Measurements from ENCODE around the gene COL26A1.

COL26A1 gene

DNA sequence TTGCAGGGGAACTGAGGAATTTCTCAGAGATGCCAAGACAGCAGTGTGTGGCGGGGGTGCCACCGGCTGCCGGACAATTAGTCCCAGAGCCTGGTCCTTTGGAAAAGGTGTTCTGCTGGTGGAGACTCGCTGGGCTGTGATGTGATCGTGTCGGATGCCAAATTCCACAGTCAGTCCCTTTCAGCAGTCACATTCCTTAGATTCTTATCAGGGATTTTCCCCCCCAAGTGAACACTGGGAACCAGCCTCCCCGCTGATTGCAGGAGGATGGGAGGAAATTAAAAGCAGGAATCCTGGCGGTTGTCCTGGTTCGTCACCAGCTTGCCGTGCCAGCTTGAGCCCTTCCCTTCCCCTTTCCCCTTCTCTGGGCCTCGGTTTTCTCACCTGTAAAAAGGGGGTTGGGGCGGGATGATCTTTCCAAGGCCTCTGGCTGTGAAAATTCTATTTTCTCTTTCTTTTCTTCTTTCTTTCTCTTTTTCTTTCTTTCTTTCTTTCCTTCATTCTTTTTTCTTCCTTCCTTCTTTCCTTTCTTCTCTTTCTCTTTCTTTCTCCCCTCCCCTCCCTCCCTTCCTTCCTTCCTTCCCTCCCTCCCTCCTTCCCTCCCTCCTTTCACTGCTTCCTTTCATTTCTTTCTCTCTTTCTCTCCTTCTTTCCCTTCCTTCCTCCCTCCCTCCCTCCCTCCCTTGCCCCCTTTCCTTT lies 39.6 kb downstream of the COL26A1 start:
- H3K27me3 ChIP-seq (ENCODE audit: control insufficient read depth, insufficient read depth, low read length), result no peaks in the 10 kb centered on the region
- peak overlapping the region; percentile 96 for H3K27ac ChIP-seq (ENCODE audit: low read depth, low read length)
- H3K9me3 ChIP-seq (ENCODE audit: control insufficient read depth, insufficient read depth, low read length), result no peaks in the 10 kb centered on the region
- peaks cover 20% of the 10 kb centered on the region for H3K4me1 ChIP-seq (ENCODE audit: control insufficient read depth, insufficient read depth, low read length)
- H3K9ac ChIP-seq (ENCODE audit: low read depth, low read length), result peak overlapping the region; percentile 37; the same call in 1 of the 2 replicates
- no peaks in the 10 kb centered on the region for H3K36me3 ChIP-seq (ENCODE audit: control insufficient read depth, insufficient read depth, low read length)
- peak overlapping the region; percentile 1; the same call in 1 of the 2 replicates for H3K4me3 ChIP-seq (ENCODE audit: low read depth, low read length)

DNA sequence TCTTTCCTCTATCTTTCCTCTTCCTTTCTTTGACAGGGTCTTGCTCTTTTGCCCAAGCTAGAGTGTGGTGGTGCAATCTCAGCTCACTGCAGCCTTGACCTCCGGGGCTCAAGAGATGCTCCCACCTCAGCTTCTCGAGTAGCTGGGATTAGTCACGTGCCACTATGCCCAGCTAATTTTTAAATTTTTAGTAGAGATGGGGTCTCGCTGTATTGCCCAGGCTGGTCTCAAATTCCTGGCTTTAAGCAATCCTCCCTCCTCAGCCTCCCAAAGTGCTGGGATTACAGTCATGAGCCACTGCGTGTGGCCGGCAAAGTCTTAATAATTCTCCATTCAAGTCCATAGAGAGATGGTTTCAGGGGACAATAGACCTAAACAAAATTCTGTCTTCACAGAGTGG lies 40.2 kb downstream of the COL26A1 start:
- Histone ChIP-seq H3K27me3 (ENCODE audit: control insufficient read depth, insufficient read depth, low read length) (no peaks in the 10 kb centered on the region), H3K4me3 (ENCODE audit: low read depth, low read length) (no peak overlapping the region), H3K9me3 (ENCODE audit: control insufficient read depth, insufficient read depth, low read length) (no peaks in the 10 kb centered on the region), H3K27ac (ENCODE audit: low read depth, low read length) (peak overlapping the region; percentile 96), H3K36me3 (ENCODE audit: control insufficient read depth, insufficient read depth, low read length) (no peaks in the 10 kb centered on the region), H3K9ac (ENCODE audit: low read depth, low read length) (no peak overlapping the region), H3K4me1 (ENCODE audit: control insufficient read depth, insufficient read depth, low read length) (peaks cover 20% of the 10 kb centered on the region)

DNA sequence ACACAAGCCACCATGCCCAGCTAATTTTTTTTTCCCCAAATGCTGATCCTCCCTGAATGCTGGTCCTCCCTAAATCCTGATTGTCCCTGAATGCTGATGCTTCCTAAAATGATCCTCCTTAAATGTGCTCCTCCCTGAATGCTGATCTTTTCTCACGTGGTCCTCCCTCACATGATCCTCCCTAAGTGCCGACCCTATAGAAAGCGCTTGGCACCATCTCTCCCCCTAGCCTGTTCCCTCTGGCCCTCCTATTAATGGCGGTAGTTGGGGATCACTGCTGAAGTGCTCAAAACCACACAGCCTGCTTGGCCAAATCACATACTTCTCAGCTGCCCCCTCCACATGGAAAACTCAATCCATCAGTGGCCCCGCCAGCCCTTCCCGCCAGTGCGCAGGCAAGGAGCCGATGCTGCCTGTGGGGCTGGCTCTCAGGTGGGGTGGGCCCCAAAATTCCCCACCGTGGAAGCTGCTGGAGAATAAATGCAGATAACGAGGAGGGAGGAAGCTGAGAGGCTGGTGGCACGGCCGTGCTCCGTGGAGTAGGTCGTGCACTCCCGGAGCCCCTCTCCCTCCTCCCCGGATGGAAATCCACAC lies 42.9 kb downstream of the COL26A1 start:
- no peaks in the 10 kb centered on the region for H3K36me3 ChIP-seq (ENCODE audit: control insufficient read depth, insufficient read depth, low read length)
- no peak overlapping the region for H3K9ac ChIP-seq (ENCODE audit: low read depth, low read length)
- H3K27me3 ChIP-seq (ENCODE audit: control insufficient read depth, insufficient read depth, low read length), result no peaks in the 10 kb centered on the region
- H3K4me1 ChIP-seq (ENCODE audit: control insufficient read depth, insufficient read depth, low read length), result peaks cover 20% of the 10 kb centered on the region
- no peak overlapping the region for H3K27ac ChIP-seq (ENCODE audit: low read depth, low read length)
- 0 out of 2 replicates have a peak, but pooled peaks cover 7% of the 10 kb centered on the region for H3K9me3 ChIP-seq (ENCODE audit: control insufficient read depth, insufficient read depth, low read length)
- H3K4me3 ChIP-seq (ENCODE audit: low read depth, low read length), result no peak overlapping the region

- H3K4me1 ChIP-seq (ENCODE audit: control insufficient read depth, insufficient read depth, low read length), result peaks cover 9% of the 10 kb centered on the region; the same call in 1 of the 2 replicates
- no peak overlapping the region for H3K4me3 ChIP-seq (ENCODE audit: low read depth, low read length)
- H3K27ac ChIP-seq (ENCODE audit: low read depth, low read length), result no peak overlapping the region
- no peak overlapping the region for H3K9ac ChIP-seq (ENCODE audit: low read depth, low read length)
- 0 out of 2 replicates have a peak, but pooled peaks cover 7% of the 10 kb centered on the region for H3K9me3 ChIP-seq (ENCODE audit: control insufficient read depth, insufficient read depth, low read length)
- H3K36me3 ChIP-seq (ENCODE audit: control insufficient read depth, insufficient read depth, low read length), result no peaks in the 10 kb centered on the region
- H3K27me3 ChIP-seq (ENCODE audit: control insufficient read depth, insufficient read depth, low read length), result no peaks in the 10 kb centered on the region
Observed at GRCh38 chr7:101410743-101411507, 48.2 kb downstream of the COL26A1 start.

DNA sequence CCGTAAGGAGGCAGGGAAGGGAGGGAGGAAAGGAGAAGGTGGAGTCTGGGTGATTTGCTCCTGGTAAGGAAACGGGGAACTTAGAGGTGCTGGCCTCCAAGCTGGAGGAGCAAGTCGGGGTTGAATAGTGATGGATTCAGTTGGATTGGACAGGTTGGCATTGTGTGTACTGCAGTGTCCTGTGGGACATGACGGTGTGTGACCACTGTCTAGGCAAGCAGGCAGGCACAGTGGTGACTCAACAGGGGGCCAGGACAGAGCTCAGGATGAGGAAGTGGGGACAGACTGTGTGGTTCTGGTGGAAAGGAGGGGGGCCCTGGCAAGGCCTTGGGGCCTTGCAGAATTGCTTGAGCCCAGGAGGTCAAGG lies 48.8 kb downstream of the COL26A1 start:
- Histone ChIP-seq H3K27ac (ENCODE audit: low read depth, low read length) (no peak overlapping the region), H3K4me1 (ENCODE audit: control insufficient read depth, insufficient read depth, low read length) (peaks cover 9% of the 10 kb centered on the region; the same call in 1 of the 2 replicates), H3K9me3 (ENCODE audit: control insufficient read depth, insufficient read depth, low read length) (0 out of 2 replicates have a peak, but pooled peaks cover 7% of the 10 kb centered on the region), H3K4me3 (ENCODE audit: low read depth, low read length) (no peak overlapping the region), H3K9ac (ENCODE audit: low read depth, low read length) (no peak overlapping the region), H3K27me3 (ENCODE audit: control insufficient read depth, insufficient read depth, low read length) (no peaks in the 10 kb centered on the region), H3K36me3 (ENCODE audit: control insufficient read depth, insufficient read depth, low read length) (no peaks in the 10 kb centered on the region)

DNA sequence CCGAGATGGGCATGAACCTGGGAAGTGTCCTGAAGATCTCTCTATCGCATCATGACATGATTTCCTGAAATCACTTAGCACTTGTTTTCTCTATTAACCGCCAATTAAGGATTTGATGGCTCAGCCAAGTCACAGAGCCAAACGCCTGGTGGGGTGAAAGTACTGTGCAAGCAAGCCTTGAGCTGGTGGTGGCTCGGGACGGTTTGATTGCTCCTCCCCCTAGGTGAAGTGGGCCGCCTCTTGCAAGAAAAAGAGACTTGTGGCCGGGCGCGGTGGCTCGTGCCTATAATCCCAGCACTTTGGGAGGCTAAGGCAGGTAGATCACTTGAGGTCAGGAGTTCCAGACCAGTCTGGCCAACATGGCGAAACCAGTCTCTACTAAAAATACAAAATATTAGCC lies 50.3 kb downstream of the COL26A1 start:
- Histone ChIP-seq H3K27ac (ENCODE audit: low read depth, low read length) (no peak overlapping the region), H3K9me3 (ENCODE audit: control insufficient read depth, insufficient read depth, low read length) (0 out of 2 replicates have a peak, but pooled peaks cover 7% of the 10 kb centered on the region), H3K9ac (ENCODE audit: low read depth, low read length) (no peak overlapping the region), H3K27me3 (ENCODE audit: control insufficient read depth, insufficient read depth, low read length) (no peaks in the 10 kb centered on the region), H3K36me3 (ENCODE audit: control insufficient read depth, insufficient read depth, low read length) (no peaks in the 10 kb centered on the region), H3K4me3 (ENCODE audit: low read depth, low read length) (no peak overlapping the region), H3K4me1 (ENCODE audit: control insufficient read depth, insufficient read depth, low read length) (peaks cover 9% of the 10 kb centered on the region; the same call in 1 of the 2 replicates)

DNA sequence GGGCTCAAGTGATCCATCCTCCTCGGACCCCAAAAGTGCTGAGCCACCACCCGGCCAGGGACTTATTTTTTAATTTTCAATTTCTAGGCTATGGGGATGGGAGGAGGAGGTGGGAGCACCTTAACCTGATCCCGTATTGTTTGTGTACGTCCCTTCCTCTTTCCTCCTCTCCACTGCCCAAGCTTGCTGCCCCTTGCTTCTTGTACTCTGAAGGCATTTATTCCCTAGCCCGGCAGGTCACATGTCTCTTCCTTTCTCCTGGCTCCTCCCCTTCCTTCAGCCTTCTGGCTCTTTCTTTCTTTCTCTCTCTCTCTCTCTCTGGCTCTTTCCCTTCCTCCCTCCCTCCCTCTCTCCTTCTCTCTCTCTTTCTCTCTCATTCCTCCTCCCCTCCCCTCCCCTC lies 56.0 kb downstream of the COL26A1 start:
- Histone ChIP-seq H3K4me3 (ENCODE audit: low read depth, low read length) (no peak overlapping the region), H3K9ac (ENCODE audit: low read depth, low read length) (no peak overlapping the region), H3K9me3 (ENCODE audit: control insufficient read depth, insufficient read depth, low read length) (no peaks in the 10 kb centered on the region), H3K36me3 (ENCODE audit: control insufficient read depth, insufficient read depth, low read length) (0 out of 2 replicates have a peak, but pooled peaks cover 6% of the 10 kb centered on the region), H3K27me3 (ENCODE audit: control insufficient read depth, insufficient read depth, low read length) (no peaks in the 10 kb centered on the region), H3K27ac (ENCODE audit: low read depth, low read length) (no peak overlapping the region), H3K4me1 (ENCODE audit: control insufficient read depth, insufficient read depth, low read length) (0 out of 2 replicates have a peak, but pooled peaks cover 2% of the 10 kb centered on the region)

DNA sequence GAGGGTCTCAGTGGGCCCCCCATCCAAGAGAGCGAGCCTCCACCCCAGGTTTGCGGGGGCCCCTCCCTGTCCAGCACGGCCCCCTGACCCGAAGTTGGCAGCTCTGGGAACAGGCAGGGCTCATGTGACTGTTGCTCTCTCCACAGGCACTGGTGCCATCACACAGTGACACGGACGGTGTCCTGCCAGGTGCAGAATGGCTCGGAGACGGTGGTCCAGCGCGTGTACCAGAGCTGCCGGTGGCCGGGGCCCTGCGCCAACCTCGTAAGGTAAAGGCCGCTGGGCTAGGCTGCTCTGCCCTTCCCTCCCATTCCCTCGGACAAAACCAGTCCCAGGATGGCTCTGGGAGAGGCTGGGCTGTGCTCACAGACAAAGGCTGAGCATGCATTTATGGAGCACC lies 57.2 kb downstream of the COL26A1 start:
- Histone ChIP-seq H3K4me1 (ENCODE audit: control insufficient read depth, insufficient read depth, low read length) (0 out of 2 replicates have a peak, but pooled peaks cover 2% of the 10 kb centered on the region), H3K4me3 (ENCODE audit: low read depth, low read length) (no peak overlapping the region), H3K27ac (ENCODE audit: low read depth, low read length) (no peak overlapping the region), H3K36me3 (ENCODE audit: control insufficient read depth, insufficient read depth, low read length) (0 out of 2 replicates have a peak, but pooled peaks cover 6% of the 10 kb centered on the region), H3K9me3 (ENCODE audit: control insufficient read depth, insufficient read depth, low read length) (no peaks in the 10 kb centered on the region), H3K9ac (ENCODE audit: low read depth, low read length) (no peak overlapping the region), H3K27me3 (ENCODE audit: control insufficient read depth, insufficient read depth, low read length) (no peaks in the 10 kb centered on the region)

DNA sequence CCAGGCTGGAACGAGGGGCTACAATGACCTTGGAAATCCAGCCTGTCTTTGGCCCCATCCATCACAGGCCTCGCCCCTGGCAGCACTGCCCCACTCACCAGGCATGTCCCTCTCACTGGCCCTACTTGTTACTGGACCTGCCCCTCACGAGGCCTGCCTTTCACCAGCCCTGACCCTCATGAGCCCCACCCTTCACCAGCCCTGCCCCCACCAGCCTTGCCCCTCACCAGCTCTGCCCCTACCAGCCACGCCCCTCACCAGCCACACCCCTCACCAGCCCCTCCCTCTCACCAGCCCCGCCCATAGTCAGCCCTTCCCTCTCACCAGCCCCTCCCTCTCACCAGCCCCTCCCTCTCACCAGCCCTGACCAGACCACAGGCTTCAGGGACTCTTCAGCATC lies 57.8 kb downstream of the COL26A1 start:
- H3K9me3 ChIP-seq (ENCODE audit: control insufficient read depth, insufficient read depth, low read length), result no peaks in the 10 kb centered on the region
- H3K4me1 ChIP-seq (ENCODE audit: control insufficient read depth, insufficient read depth, low read length), result 0 out of 2 replicates have a peak, but pooled peaks cover 2% of the 10 kb centered on the region
- H3K27me3 ChIP-seq (ENCODE audit: control insufficient read depth, insufficient read depth, low read length), result no peaks in the 10 kb centered on the region
- no peak overlapping the region for H3K27ac ChIP-seq (ENCODE audit: low read depth, low read length)
- H3K4me3 ChIP-seq (ENCODE audit: low read depth, low read length), result no peak overlapping the region
- 0 out of 2 replicates have a peak, but pooled peaks cover 6% of the 10 kb centered on the region for H3K36me3 ChIP-seq (ENCODE audit: control insufficient read depth, insufficient read depth, low read length)
- no peak overlapping the region for H3K9ac ChIP-seq (ENCODE audit: low read depth, low read length)

DNA sequence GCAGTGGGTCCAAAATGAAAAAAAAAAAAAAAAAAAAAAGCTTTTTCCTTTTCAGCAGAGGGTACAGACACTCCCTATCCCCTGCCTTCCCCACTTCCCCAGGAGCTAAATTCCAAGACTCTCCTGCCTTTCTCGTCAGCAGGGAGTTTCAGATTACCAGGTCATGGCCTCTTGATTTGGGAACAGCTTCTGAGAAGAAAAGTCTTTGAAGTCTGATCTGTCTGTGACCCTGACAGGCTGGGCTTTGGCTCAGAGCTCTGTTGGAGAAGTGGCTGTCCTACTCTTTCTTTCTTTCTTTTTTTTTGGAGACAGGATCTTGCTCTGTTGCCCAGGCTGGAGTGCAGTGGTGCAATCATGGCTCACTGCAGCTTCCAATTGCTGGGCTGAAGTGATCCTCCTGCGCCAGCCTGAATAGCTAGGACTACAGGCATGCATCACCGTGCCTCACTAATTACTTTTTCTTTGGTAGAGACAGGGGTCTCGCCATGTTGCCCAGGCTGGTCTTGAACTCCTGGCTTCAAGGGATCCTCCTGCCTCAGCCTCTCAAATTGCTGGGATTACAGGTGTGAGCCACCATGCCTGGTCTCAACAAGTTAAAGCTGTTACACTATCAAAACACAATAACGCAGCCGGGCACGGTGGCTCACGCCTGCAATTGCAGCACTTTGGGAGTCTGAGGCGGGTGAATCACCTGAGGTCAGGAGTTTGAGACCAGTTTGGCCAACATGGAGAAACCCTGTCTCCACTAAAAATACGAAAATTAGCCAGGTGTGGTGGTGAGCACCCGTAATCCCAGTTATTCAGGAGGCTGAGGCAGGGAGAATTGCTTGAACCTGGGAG lies 59.9 kb downstream of the COL26A1 start:
- Histone ChIP-seq H3K9ac (ENCODE audit: low read depth, low read length) (no peak overlapping the region), H3K4me1 (ENCODE audit: control insufficient read depth, insufficient read depth, low read length) (0 out of 2 replicates have a peak, but pooled peaks cover 2% of the 10 kb centered on the region), H3K27me3 (ENCODE audit: control insufficient read depth, insufficient read depth, low read length) (no peaks in the 10 kb centered on the region), H3K36me3 (ENCODE audit: control insufficient read depth, insufficient read depth, low read length) (0 out of 2 replicates have a peak, but pooled peaks cover 9% of the 10 kb centered on the region), H3K9me3 (ENCODE audit: control insufficient read depth, insufficient read depth, low read length) (no peaks in the 10 kb centered on the region), H3K27ac (ENCODE audit: low read depth, low read length) (no peak overlapping the region), H3K4me3 (ENCODE audit: low read depth, low read length) (no peak overlapping the region)

Data from HUES48 (cell line).